Esophagus muscularis mucosa (tissue), 4 donors: ENCODE data around the gene KIRREL2. TPM values are rescaled to one million over a fixed set of nuclear protein-coding genes. Genes with fewer than 3 reads are reported as not detected.
"Not testable (repeated sequence)": the region's sequence is repeated elsewhere in the genome, so short reads cannot be mapped to it uniquely, and the experiment has no call there.

Experiments
- DNase-seq: peaks from one replicate; pipeline ENCODE4 v3.0.0-alpha.2; 2017; ENCODE audit errors: extremely low spot score
- H3K27ac ChIP-seq, 4 donors: fragments of 200-600 bp; sonication (generic); replicated peaks in 1 of 4; 1 replicate in 3 of 4; 2 replicates in 1 of 4; pipeline ENCODE4 v1.5.1; 2016 to 2019; ENCODE audit warnings: mild to moderate bottlenecking in 1 of 4
- H3K27me3 ChIP-seq, 4 donors: fragments of 200-600 bp; sonication (generic); one replicate each; pipeline versions ENCODE4 v1.5.1 to v1.6.0; 2016 to 2019
- H3K36me3 ChIP-seq, 4 donors: fragments of 200-600 bp; sonication (generic); one replicate each; pipeline ENCODE4 v1.5.1; 2016 to 2019
- H3K4me1 ChIP-seq, 4 donors: fragments of 200-600 bp; sonication (generic); one replicate each; pipeline ENCODE4 v1.5.1; 2016 to 2019
- H3K4me3 ChIP-seq, 4 donors: fragments of 200-600 bp; sonication (generic); 1 replicate in 2 of 4; 2 replicates in 2 of 4; pipeline ENCODE4 v1.5.1; 2016 to 2019; ENCODE audit warnings: mild to moderate bottlenecking in 4 of 4, moderate library complexity in 1 of 4
- H3K9me3 ChIP-seq, 4 donors: fragments of 200-600 bp; sonication (generic); 1 replicate in 3 of 4; 2 replicates in 1 of 4; pipeline ENCODE4 v1.5.1; 2016 to 2019
- EP300 ChIP-seq: sonication (generic); formaldehyde crosslinking; IDR thresholded peaks from one replicate; pipeline ENCODE4 v1.6.1; 2017; ENCODE audit warnings: antibody characterized with exemption
- POLR2A ChIP-seq: fragments of 450-650 bp; IDR thresholded peaks from one replicate; pipeline ENCODE4 v1.6.1; 2017; ENCODE audit warnings: antibody characterized with exemption, moderate library complexity, mild to moderate bottlenecking, low read depth
- POLR2AphosphoS5 ChIP-seq, 2 donors: sonication (generic); formaldehyde crosslinking; IDR thresholded peaks; one replicate each; pipeline ENCODE4 v1.6.1; 2017; ENCODE audit warnings: antibody characterized with exemption in 2 of 2
- WGBS: methylation state at CpG from one replicate; pipeline ENCODE4 v1.1.5; 2018; 5-methylcytosine and 5-hydroxymethylcytosine counted together
- intact Hi-C: fragments of 100-400 bp; cut with DNase I; formaldehyde crosslinking; loops from one replicate; pipeline ENCODE4 v1.15.1; 2023
- total RNA-seq, 4 donors: library from RNA; depleted of rRNA; stranded (reverse); fragments of >200 nt; gene quantifications; one replicate each; pipeline versions ENCODE4 v1.1.0 to v1.2.1, GENCODE V29; 2016
- TF ChIP-seq, protein P1 (sequence below), 3 experiments: fragments of 200-600 bp in 2 of 3; fragments of 450-650 bp in 1 of 3; sonication (generic) in 2 of 3; IDR thresholded peaks; one replicate each; pipeline ENCODE4 v1.5.1; 2017 to 2019; ENCODE audit warnings: antibody characterized with exemption in 3 of 3, mild to moderate bottlenecking in 2 of 3, moderate library complexity in 1 of 3

KIRREL2 gene
- total RNA-seq, 4 donors from 2014 or later, result not detected

DNA sequence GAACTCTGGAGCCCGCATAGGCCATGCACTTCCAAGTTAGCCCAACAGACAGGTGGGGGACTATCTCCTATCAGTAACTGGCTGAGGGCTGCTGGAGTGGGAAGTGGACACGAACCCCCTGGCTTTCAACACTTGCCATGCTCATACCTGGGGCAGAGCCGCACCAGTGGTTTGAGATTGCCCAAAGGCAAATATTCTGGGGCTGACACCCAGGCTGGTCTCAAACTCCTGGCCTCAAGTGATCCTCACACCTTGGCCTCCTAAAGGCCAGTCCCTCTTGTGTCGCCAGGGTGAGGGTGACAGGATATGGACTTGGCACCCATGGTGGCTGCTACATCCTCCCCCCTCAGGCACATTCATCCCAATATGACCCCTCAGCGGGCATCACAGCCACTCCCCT, 30.5 kb downstream of the KIRREL2 start:
- intact Hi-C loops, result loop anchor here (10.0 kb wide), 1 partner anchor 112 kb away; the partner anchor contains the start of gene ARHGAP33
- 84% methylated on average over 5 of the region's 5 CpGs for WGBS
- no peak for DNase-seq
- no peaks in the 10 kb centered on the region for H3K27me3 ChIP-seq
- H3K4me1 ChIP-seq, result no peaks in the 10 kb centered on the region
- H3K27ac ChIP-seq, result no peak overlapping the region
- peaks cover 31 to 57% (median 43%) of the 10 kb centered on the region in 4 donors for H3K36me3 ChIP-seq
- no peaks in the 10 kb centered on the region for H3K9me3 ChIP-seq
- H3K4me3 ChIP-seq, result no peak overlapping the region
- TF ChIP-seq POLR2A, result no peak
- TF ChIP-seq, protein P1, sequence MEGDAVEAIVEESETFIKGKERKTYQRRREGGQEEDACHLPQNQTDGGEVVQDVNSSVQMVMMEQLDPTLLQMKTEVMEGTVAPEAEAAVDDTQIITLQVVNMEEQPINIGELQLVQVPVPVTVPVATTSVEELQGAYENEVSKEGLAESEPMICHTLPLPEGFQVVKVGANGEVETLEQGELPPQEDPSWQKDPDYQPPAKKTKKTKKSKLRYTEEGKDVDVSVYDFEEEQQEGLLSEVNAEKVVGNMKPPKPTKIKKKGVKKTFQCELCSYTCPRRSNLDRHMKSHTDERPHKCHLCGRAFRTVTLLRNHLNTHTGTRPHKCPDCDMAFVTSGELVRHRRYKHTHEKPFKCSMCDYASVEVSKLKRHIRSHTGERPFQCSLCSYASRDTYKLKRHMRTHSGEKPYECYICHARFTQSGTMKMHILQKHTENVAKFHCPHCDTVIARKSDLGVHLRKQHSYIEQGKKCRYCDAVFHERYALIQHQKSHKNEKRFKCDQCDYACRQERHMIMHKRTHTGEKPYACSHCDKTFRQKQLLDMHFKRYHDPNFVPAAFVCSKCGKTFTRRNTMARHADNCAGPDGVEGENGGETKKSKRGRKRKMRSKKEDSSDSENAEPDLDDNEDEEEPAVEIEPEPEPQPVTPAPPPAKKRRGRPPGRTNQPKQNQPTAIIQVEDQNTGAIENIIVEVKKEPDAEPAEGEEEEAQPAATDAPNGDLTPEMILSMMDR (IDR thresholded peaks at IDR 0.05), result no peak
- TF ChIP-seq POLR2AphosphoS5 (IDR thresholded peaks at IDR 0.05), result no peak
- TF ChIP-seq EP300, result no peak

DNA sequence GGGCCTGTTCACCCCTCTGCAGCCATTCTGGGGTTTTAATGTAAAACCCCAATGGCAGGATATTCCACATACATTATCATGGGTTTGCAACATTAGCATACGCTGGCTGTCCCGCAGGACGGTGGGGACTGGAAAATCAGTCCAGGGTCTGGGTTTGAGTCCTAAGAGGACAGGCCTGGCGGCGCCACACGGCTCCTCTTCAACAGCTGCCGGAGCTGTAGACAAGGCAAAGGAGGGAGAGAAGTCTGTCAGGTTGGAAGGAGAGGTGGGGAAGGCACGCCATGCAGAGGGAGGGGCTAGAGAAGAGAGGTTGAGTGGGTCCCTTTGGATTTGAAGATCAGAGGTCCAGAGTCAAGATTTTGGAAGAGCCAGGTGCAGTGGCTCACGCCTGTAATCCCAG, 31.7 kb downstream of the KIRREL2 start:
- 90% methylated on average over 9 of the region's 9 CpGs for WGBS
- no peaks in the 10 kb centered on the region for H3K4me1 ChIP-seq
- no peak overlapping the region for H3K27ac ChIP-seq
- DNase-seq, result no peak
- no peaks in the 10 kb centered on the region for H3K27me3 ChIP-seq
- peaks cover 37 to 69% (median 53%) of the 10 kb centered on the region in 4 donors for H3K36me3 ChIP-seq
- intact Hi-C loops, result loop anchor here (10.0 kb wide), 1 partner anchor 114 kb away; the partner anchor contains the start of gene ARHGAP33
- H3K9me3 ChIP-seq, result no peaks in the 10 kb centered on the region
- no peak for TF ChIP-seq POLR2AphosphoS5 (IDR thresholded peaks at IDR 0.05)
- TF ChIP-seq EP300, result no peak
- H3K4me3 ChIP-seq, result no peak overlapping the region

DNA sequence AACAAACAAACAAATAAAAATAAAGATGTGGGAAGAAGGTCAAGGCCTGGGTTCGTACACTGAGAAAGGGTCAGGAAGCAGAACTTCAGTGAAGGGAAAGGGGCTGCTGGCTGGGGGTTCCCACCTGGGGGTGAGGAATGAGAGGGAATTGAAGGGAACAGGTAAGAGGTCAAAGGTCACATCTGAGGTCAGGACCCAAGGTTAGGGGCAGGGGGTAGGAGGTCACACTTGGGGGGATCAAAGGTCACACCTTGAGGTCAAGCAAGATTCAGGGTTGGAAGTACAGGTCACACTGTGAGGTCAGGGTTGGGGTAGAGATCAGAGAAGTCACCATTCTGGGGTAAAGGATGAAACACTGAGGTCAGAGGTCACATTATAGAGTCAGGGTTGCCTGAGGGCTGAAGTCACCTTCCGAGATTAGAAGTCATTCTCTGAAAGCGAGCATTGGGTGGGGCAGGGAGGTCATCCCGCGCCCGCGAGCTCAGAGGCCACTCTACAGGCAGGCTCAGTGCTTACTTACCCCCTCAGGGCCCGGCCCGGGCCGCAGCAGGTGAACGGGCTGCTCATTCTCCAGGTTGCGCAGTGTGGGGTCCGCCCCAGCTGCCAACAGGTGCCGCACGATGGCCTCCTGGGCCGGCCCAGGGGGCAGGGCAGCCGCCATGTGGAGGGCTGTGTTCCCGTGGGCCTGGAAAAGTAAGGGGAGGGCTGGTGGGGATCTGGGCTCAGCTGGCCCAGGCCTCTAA, 32.8 kb downstream of the KIRREL2 start:
- WGBS, result 91% methylated on average over 13 of the region's 18 CpGs
- peaks cover 44 to 81% (median 63%) of the 10 kb centered on the region in 4 donors for H3K36me3 ChIP-seq
- H3K4me3 ChIP-seq, result no peak overlapping the region

DNA sequence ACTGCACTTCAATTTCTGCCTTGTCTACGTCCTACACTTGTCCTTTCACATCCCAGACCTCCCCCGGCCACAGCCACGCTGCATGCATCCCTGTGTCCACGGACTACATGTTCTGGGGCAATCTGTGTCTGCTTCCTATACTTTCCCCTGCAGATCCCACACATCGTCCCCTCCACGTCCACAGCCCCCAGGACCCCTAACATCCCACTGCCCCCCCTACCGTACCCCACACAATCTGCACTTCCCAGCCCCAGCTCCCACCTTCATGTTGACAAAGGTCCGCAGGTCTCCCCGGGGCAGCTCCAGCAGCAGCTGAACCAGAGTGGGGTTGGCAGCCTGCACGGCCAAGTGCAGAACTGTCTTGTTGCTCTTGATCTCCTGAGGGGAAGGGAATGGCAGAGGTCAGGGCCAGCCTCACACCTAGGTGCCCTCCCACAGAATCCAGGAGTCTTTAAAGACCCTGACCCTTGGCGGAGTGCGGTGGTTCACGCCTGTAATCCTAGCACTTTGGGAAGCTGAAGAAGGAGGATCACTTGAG, 33.5 kb downstream of the KIRREL2 start:
- Histone ChIP-seq H3K9me3 (no peaks in the 10 kb centered on the region), H3K36me3 (peaks cover 44 to 87% (median 68%) of the 10 kb centered on the region in 4 donors), H3K27me3 (no peaks in the 10 kb centered on the region), H3K4me3 (no peak overlapping the region), H3K4me1 (no peaks in the 10 kb centered on the region), H3K27ac (no peak overlapping the region)
- intact Hi-C loops, result no loop called here
- no peak for TF ChIP-seq POLR2AphosphoS5 (IDR thresholded peaks at IDR 0.05)
- TF ChIP-seq EP300, result no peak
- TF ChIP-seq, protein P1 (IDR thresholded peaks at IDR 0.05), result no peak
- no peak for TF ChIP-seq POLR2A
- no peak for DNase-seq
- 90% methylated on average over 12 of the region's 13 CpGs for WGBS

More for the DNA sequence above, 32.8 kb downstream of the KIRREL2 start:
- H3K9me3 ChIP-seq, result no peaks in the 10 kb centered on the region
- intact Hi-C loops, result loop anchor here (10.0 kb wide), 1 partner anchor 115 kb away; the partner anchor contains the start of gene ARHGAP33
- H3K27me3 ChIP-seq, result no peaks in the 10 kb centered on the region
- TF ChIP-seq, protein P1 (IDR thresholded peaks at IDR 0.05), result no peak
- TF ChIP-seq POLR2AphosphoS5 (IDR thresholded peaks at IDR 0.05) (no peak), EP300 (no peak), POLR2A (no peak)
- H3K4me1 ChIP-seq, result no peaks in the 10 kb centered on the region
- no peak for DNase-seq
- no peak overlapping the region for H3K27ac ChIP-seq

DNA sequence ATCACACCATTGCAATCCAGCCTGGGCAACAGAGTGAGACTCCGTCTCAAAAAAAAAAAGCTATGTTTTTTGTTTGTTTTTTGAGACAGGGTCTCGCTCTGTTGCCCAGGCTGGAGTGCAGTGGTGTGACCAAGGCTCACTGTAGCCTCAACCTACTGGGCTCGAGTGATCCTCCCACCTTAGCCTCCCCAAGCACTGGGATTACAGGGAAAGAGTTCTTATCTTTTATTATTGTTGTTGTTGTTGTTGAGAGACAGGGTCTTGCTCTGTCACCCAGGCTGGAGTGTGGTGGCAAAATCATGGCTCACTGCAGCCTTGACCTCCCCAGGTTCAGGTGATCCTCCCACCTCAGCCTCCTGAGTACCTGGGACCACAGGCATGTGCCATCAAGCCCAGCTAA, 35.1 kb downstream of the KIRREL2 start:
- DNase-seq, H3K27me3 ChIP-seq, intact Hi-C loops, H3K27ac ChIP-seq, H3K4me3 ChIP-seq, H3K9me3 ChIP-seq: not testable (repeated sequence)
- Histone ChIP-seq H3K4me1 (peaks cover 0 to 10% (median 5%) of the 10 kb centered on the region in 4 donors), H3K36me3 (peaks cover 56 to 99% (median 84%) of the 10 kb centered on the region in 4 donors)
- WGBS, result 83% methylated on average over 3 of the region's 3 CpGs
